ENCODE data around the gene AADACL2.
"Not testable (repeated sequence)": the region's sequence is repeated elsewhere in the genome, so short reads cannot be mapped to it uniquely, and the experiment has no call there.

The AADACL2 gene

DNA sequence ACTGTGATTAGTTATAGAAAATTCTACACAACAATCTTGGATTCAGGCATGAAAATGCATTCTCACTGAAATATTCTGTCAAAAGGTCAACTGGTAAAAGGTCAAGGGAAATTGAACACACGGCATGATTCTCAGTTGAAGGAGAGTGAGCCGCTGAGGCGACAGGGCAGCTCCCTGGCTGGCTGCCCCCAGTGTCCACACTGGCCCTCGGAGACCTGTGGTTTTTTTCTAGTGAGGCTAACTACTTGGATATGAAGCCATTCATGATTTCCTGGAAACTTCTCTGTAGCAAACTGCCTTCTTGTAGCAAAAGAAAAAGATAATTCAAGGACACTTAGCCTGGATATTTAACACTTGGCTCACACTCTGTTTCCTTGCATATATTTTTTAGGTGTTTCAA is 37.2 kb downstream of the AADACL2 start:
- peaks cover 4% of the 10 kb centered on the region for H3K4me1 ChIP-seq (ENCODE audit: insufficient read depth, low read length)
- H3K27me3 ChIP-seq (ENCODE audit: insufficient read depth, low read length): no peaks in the 10 kb centered on the region
- H2AFZ ChIP-seq (ENCODE audit: low read depth, low read length): no peak overlapping the region
- no peaks in the 10 kb centered on the region for H3K36me3 ChIP-seq (ENCODE audit: insufficient read depth, low read length)
- H3K4me3 ChIP-seq (ENCODE audit: low read length): no peak overlapping the region
- H3K9me3 ChIP-seq (ENCODE audit: low read length): no peaks in the 10 kb centered on the region

GRCh38 chr3:151772825-151773480 is 39.2 kb downstream of the AADACL2 start:
- no peak overlapping the region for H3K4me3 ChIP-seq (ENCODE audit: low read length)
- H2AFZ ChIP-seq (ENCODE audit: low read depth, low read length): no peak overlapping the region
- H3K4me1 ChIP-seq (ENCODE audit: insufficient read depth, low read length): peaks cover 4% of the 10 kb centered on the region
- H3K9me3 ChIP-seq (ENCODE audit: low read length): no peaks in the 10 kb centered on the region
- no peaks in the 10 kb centered on the region for H3K36me3 ChIP-seq (ENCODE audit: insufficient read depth, low read length)
- no peaks in the 10 kb centered on the region for H3K27me3 ChIP-seq (ENCODE audit: insufficient read depth, low read length)

GRCh38 chr3:151774235-151774634 is 40.5 kb downstream of the AADACL2 start:
- Histone ChIP-seq H3K4me1 (ENCODE audit: insufficient read depth, low read length) (peaks cover 4% of the 10 kb centered on the region), H3K36me3 (ENCODE audit: insufficient read depth, low read length) (no peaks in the 10 kb centered on the region), H3K9me3 (ENCODE audit: low read length) (no peaks in the 10 kb centered on the region), H3K27me3 (ENCODE audit: insufficient read depth, low read length) (no peaks in the 10 kb centered on the region), H3K4me3 (ENCODE audit: low read length) (no peak overlapping the region), H2AFZ (ENCODE audit: low read depth, low read length) (no peak overlapping the region)

- H3K27me3 ChIP-seq (ENCODE audit: insufficient read depth, low read length): no peaks in the 10 kb centered on the region
- H3K9me3 ChIP-seq (ENCODE audit: low read length): no peaks in the 10 kb centered on the region
- H3K4me3 ChIP-seq (ENCODE audit: low read length): no peak overlapping the region
- peaks cover 4% of the 10 kb centered on the region for H3K4me1 ChIP-seq (ENCODE audit: insufficient read depth, low read length)
- no peak overlapping the region for H2AFZ ChIP-seq (ENCODE audit: low read depth, low read length)
- H3K36me3 ChIP-seq (ENCODE audit: insufficient read depth, low read length): no peaks in the 10 kb centered on the region
Observed at GRCh38 chr3:151774910-151775309, 41.2 kb downstream of the AADACL2 start.

DNA sequence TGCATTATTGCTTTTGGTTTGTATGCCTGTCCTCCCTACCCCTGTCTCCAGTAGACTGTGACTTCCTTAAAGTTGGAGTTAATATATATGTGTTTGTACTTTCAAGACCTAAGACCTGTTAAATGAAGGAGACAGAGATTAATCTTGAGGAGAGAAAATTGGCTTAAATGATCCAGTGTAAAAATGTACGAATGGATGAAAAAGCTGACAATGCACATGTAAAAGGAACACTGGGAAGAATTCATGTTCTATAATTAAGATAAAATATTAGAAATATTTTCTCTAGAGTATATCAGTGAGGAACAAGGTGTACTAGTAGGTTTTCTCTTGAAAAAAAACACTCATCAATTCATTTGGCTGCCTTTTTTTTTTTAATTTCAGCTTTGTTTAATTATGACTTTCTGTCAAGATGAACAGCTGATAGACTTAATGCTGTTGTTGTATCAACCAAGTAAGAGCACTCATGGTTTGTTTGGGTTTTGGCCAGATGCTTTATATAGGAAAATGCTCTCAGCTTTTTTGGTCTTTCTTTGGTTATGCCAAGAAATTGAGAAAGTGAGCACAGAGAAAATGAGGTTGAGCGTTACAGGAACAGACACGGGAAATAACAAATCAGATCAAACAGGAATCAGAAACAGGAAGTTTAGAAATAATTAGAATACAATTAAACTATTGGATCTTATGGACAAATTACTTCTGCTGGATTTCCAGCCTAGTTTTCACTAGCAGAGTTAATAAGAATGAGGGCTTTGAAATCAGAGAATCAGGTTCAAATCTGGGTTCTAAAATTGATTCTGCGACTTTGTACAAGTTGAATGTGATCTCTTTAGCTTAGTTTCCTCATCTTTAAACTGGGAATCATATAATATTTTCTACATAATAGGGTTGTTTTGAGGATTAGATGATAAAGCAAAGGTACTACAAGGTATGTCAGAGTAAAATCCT is 41.9 kb downstream of the AADACL2 start:
- Histone ChIP-seq H3K4me1 (ENCODE audit: insufficient read depth, low read length) (peaks cover 4% of the 10 kb centered on the region), H3K27me3 (ENCODE audit: insufficient read depth, low read length) (no peaks in the 10 kb centered on the region), H3K36me3 (ENCODE audit: insufficient read depth, low read length) (no peaks in the 10 kb centered on the region)

DNA sequence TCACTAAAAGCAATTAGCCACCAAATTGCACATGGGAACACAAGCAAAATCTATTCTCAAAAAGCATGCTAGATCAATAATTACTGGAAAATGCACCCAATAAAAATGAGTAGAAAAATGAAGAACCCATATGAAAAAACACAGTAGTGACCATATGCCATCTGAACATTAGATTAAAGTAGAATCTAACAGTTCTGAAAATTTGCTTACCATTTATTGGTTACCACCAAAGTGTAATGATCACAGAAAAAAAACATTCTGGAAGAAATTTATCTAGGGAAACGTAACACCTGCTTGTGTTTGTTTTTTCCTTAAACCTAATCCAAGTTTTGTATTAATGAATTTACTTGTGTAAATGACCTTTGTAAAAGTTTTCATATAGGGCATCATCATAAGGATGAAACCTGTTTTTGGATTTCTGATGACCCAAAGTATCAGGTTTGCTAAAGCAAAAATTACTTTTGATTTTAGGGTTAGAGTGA is 42.6 kb downstream of the AADACL2 start:
- Histone ChIP-seq H3K4me1 (ENCODE audit: insufficient read depth, low read length) (no peaks in the 10 kb centered on the region), H3K36me3 (ENCODE audit: insufficient read depth, low read length) (no peaks in the 10 kb centered on the region), H3K4me3 (ENCODE audit: low read length) (no peak overlapping the region), H3K27me3 (ENCODE audit: insufficient read depth, low read length) (no peaks in the 10 kb centered on the region), H3K9me3 (ENCODE audit: low read length) (no peaks in the 10 kb centered on the region), H2AFZ (ENCODE audit: low read depth, low read length) (no peak overlapping the region)

More for the DNA sequence above, 41.9 kb downstream of the AADACL2 start:
- Histone ChIP-seq H2AFZ (ENCODE audit: low read depth, low read length) (no peak overlapping the region), H3K9me3 (ENCODE audit: low read length) (no peaks in the 10 kb centered on the region), H3K4me3 (ENCODE audit: low read length) (no peak overlapping the region)

- Histone ChIP-seq H3K4me3 (ENCODE audit: low read length) (no peak overlapping the region), H2AFZ (ENCODE audit: low read depth, low read length) (no peak overlapping the region), H3K9me3 (ENCODE audit: low read length) (no peaks in the 10 kb centered on the region), H3K4me1 (ENCODE audit: insufficient read depth, low read length) (no peaks in the 10 kb centered on the region), H3K36me3 (ENCODE audit: insufficient read depth, low read length) (no peaks in the 10 kb centered on the region), H3K27me3 (ENCODE audit: insufficient read depth, low read length) (no peaks in the 10 kb centered on the region)
Observed at GRCh38 chr3:151777880-151778279, 44.2 kb downstream of the AADACL2 start.

DNA sequence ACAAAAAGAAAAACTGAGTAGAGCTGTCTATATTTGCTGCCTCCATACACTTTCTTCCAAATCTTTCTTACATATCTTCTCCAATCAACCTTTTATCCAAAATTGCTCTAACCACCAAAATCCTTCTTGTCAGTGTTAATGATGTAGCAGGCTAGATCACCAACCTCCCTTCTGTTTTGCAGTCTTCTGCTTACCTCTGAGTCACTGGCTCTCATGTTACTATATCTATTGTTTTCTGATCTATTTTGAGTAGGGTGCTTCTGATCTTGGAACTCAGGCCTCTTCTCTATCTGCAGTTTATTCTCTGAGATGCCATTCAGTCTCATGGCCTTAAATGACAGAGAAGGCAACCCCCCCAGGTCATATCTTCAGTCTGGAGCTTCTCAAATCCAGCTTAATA is 53.9 kb downstream of the AADACL2 start:
- Histone ChIP-seq H3K36me3 (ENCODE audit: insufficient read depth, low read length) (no peaks in the 10 kb centered on the region), H2AFZ (ENCODE audit: low read depth, low read length) (no peak overlapping the region), H3K4me1 (ENCODE audit: insufficient read depth, low read length) (no peaks in the 10 kb centered on the region), H3K4me3 (ENCODE audit: low read length) (no peak overlapping the region), H3K9me3 (ENCODE audit: low read length) (no peaks in the 10 kb centered on the region), H3K27me3 (ENCODE audit: insufficient read depth, low read length) (no peaks in the 10 kb centered on the region)

- H3K27me3 ChIP-seq (ENCODE audit: insufficient read depth, low read length): no peaks in the 10 kb centered on the region
- no peaks in the 10 kb centered on the region for H3K4me1 ChIP-seq (ENCODE audit: insufficient read depth, low read length)
- H3K4me3 ChIP-seq (ENCODE audit: low read length): no peak overlapping the region
- H2AFZ ChIP-seq (ENCODE audit: low read depth, low read length): no peak overlapping the region
- H3K9me3 ChIP-seq (ENCODE audit: low read length): no peaks in the 10 kb centered on the region
- H3K36me3 ChIP-seq (ENCODE audit: insufficient read depth, low read length): no peaks in the 10 kb centered on the region
Observed at GRCh38 chr3:151788401-151788800, 54.7 kb downstream of the AADACL2 start.

GRCh38 chr3:151789853-151790463 is 56.2 kb downstream of the AADACL2 start:
- Histone ChIP-seq H3K36me3 (ENCODE audit: insufficient read depth, low read length) (no peaks in the 10 kb centered on the region), H3K27me3 (ENCODE audit: insufficient read depth, low read length) (no peaks in the 10 kb centered on the region), H3K4me3 (ENCODE audit: low read length) (no peak overlapping the region), H3K4me1 (ENCODE audit: insufficient read depth, low read length) (no peaks in the 10 kb centered on the region), H2AFZ (ENCODE audit: low read depth, low read length) (no peak overlapping the region), H3K9me3 (ENCODE audit: low read length) (no peaks in the 10 kb centered on the region)

DNA sequence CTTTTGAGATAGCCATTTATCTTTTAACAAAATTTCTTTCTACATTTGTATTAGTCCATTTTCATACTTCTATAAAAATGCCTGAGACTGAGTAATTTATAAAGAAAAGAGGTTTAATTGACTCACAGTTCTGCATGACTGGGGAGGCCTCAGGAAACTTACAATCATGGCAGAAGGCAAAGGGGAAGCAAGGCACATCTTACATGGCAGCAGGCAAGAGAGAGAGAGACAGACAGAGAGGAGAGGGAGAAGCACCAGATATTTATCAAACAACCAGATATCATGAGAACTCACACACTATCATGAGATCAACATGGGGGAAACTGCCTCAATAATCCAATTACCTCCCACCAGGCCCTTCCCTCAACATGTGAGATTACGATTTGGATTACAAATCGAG is 57.0 kb downstream of the AADACL2 start:
- not testable (repeated sequence) for H3K36me3 ChIP-seq (ENCODE audit: insufficient read depth, low read length); H3K9me3 ChIP-seq (ENCODE audit: low read length); H2AFZ ChIP-seq (ENCODE audit: low read depth, low read length); H3K27me3 ChIP-seq (ENCODE audit: insufficient read depth, low read length); H3K4me1 ChIP-seq (ENCODE audit: insufficient read depth, low read length); H3K4me3 ChIP-seq (ENCODE audit: low read length)

- Histone ChIP-seq H3K9me3 (ENCODE audit: low read length) (no peaks in the 10 kb centered on the region), H3K27me3 (ENCODE audit: insufficient read depth, low read length) (no peaks in the 10 kb centered on the region), H3K36me3 (ENCODE audit: insufficient read depth, low read length) (no peaks in the 10 kb centered on the region), H3K4me1 (ENCODE audit: insufficient read depth, low read length) (no peaks in the 10 kb centered on the region), H3K4me3 (ENCODE audit: low read length) (no peak overlapping the region), H2AFZ (ENCODE audit: low read depth, low read length) (no peak overlapping the region)
Observed at GRCh38 chr3:151792411-151792810, 58.7 kb downstream of the AADACL2 start.

- no peaks in the 10 kb centered on the region for H3K9me3 ChIP-seq (ENCODE audit: low read length)
- no peak overlapping the region for H2AFZ ChIP-seq (ENCODE audit: low read depth, low read length)
- H3K36me3 ChIP-seq (ENCODE audit: insufficient read depth, low read length): no peaks in the 10 kb centered on the region
- H3K4me1 ChIP-seq (ENCODE audit: insufficient read depth, low read length): no peaks in the 10 kb centered on the region
- H3K4me3 ChIP-seq (ENCODE audit: low read length): no peak overlapping the region
- no peaks in the 10 kb centered on the region for H3K27me3 ChIP-seq (ENCODE audit: insufficient read depth, low read length)
Observed at GRCh38 chr3:151793636-151794035, 59.9 kb downstream of the AADACL2 start.
